ENCODE results near the gene ARRB1.
A peak's percentile ranks its signal among the peaks of the same experiment; 100 is the strongest.

Gene ARRB1

DNA sequence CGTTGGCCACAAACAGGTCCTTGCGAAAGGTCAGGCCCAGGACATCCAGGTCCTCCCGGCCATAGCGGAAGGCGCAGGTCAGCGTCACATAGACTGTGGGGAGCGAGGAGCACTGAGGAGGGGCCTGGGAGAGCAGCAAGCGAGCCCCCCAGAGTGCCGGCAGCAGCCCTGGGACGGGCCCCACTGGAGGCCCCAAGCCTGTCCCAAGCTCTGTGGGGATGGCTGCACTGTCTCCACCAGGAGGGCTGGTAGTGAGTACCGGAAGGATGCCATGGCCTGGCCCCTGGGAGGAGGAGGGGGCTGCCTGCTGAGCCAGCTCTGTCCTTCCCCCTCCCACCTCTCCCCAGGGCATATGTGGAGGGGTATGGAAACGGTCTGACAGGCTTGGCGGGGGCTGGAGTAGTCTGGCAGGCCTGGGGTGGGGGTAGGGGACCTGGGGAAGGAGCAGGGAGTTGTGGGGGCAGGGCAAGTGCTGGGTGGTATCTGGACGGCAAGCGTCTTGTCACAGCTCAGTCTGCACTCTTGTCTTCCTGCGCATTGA lies 68.0 kb downstream of the ARRB1 start:
- no peak for DNase-seq (ENCODE audit: extremely low read depth, insufficient read length)
- Histone ChIP-seq H3K4me3 (replicated peaks; ENCODE audit: low read depth, low read length) (no peak overlapping the region), H3K36me3 (ENCODE audit: control insufficient read depth, insufficient read depth, low read length) (no peaks in the 10 kb centered on the region), H3K27me3 (replicated peaks; ENCODE audit: control insufficient read depth, insufficient read depth, low read length) (no peaks in the 10 kb centered on the region)
- TF ChIP-seq, protein P1, sequence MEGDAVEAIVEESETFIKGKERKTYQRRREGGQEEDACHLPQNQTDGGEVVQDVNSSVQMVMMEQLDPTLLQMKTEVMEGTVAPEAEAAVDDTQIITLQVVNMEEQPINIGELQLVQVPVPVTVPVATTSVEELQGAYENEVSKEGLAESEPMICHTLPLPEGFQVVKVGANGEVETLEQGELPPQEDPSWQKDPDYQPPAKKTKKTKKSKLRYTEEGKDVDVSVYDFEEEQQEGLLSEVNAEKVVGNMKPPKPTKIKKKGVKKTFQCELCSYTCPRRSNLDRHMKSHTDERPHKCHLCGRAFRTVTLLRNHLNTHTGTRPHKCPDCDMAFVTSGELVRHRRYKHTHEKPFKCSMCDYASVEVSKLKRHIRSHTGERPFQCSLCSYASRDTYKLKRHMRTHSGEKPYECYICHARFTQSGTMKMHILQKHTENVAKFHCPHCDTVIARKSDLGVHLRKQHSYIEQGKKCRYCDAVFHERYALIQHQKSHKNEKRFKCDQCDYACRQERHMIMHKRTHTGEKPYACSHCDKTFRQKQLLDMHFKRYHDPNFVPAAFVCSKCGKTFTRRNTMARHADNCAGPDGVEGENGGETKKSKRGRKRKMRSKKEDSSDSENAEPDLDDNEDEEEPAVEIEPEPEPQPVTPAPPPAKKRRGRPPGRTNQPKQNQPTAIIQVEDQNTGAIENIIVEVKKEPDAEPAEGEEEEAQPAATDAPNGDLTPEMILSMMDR (IDR thresholded peaks at IDR 0.05; ENCODE audit: insufficient read depth, low read length, poor library complexity, severe bottlenecking), result no peak

DNA sequence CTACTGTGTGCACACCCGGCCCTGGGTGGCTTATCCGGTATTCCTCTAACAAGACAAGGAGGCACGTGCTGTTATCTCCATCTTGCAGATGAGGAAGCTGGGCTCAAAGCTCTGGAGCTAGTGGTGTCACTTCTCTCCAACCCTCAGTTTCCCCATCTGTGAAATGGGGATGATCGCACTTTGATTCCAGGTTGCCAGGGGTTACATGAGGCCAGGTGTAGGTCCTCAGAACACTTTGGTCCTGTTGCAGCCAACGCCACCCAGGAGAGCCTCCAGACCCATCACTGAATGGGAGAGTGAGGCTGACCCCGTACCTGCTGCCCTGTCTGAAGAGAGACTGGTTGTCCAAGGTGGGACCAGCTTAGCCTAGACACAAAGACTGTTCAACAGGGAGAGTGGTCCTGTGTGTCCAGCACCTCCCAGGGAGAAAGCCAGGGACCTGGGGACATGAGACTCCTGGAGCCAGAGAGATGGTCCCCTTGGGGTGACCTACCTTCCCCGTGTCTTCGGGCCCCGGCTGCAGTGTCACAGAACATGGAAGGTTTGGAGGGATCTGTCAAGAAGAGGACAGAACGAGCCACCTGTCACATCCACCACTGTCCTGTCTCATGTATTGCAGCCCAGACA lies 69.9 kb downstream of the ARRB1 start:
- no peaks in the 10 kb centered on the region for H3K27me3 ChIP-seq (replicated peaks; ENCODE audit: control insufficient read depth, insufficient read depth, low read length)

DNA sequence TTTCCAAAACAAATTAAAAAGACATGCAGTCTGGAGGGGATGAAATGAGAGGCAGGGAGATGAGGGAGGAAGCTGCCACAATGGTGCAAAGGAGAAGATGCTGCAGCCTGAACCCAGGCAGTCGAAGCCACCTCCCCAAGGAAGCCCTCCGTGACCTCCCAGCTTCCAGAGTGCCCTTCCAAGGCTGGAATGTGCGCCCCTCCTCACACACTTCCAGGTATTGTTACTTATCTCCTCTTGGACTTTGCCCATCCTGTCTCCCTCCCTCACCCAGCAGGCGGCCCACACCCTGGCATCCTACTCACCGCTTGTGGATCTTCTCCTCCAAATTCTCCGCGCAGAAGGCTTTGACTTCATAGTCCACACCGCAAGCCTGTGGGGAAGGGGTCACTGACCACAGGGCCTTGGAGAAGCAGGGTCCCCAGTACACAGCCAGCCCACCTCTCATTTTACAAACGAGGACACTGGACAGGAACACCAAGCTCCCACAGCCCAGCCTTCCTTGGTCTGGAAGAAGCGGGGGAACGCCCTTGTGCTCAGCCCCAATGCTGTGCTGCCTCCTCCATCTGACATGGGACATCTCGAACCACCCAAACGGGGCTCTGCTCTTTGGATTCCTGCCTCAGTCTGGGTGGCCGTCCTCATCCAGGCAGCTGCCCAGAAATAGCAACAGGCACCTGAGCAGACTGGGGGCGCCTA lies 70.5 kb downstream of the ARRB1 start:
- Histone ChIP-seq H3K36me3 (ENCODE audit: control insufficient read depth, insufficient read depth, low read length) (no peaks in the 10 kb centered on the region), H3K27me3 (replicated peaks; ENCODE audit: control insufficient read depth, insufficient read depth, low read length) (no peaks in the 10 kb centered on the region), H3K4me3 (replicated peaks; ENCODE audit: low read depth, low read length) (no peak overlapping the region)
- TF ChIP-seq, protein P1 (IDR thresholded peaks at IDR 0.05; ENCODE audit: insufficient read depth, low read length, poor library complexity, severe bottlenecking), result no peak
- DNase-seq (ENCODE audit: extremely low read depth, insufficient read length), result no peak

More for the DNA sequence above, 69.9 kb downstream of the ARRB1 start:
- H3K36me3 ChIP-seq (ENCODE audit: control insufficient read depth, insufficient read depth, low read length), result no peaks in the 10 kb centered on the region
- DNase-seq (ENCODE audit: extremely low read depth, insufficient read length), result no peak
- TF ChIP-seq, protein P1 (IDR thresholded peaks at IDR 0.05; ENCODE audit: insufficient read depth, low read length, poor library complexity, severe bottlenecking), result no peak
- H3K4me3 ChIP-seq (replicated peaks; ENCODE audit: low read depth, low read length), result no peak overlapping the region

DNA sequence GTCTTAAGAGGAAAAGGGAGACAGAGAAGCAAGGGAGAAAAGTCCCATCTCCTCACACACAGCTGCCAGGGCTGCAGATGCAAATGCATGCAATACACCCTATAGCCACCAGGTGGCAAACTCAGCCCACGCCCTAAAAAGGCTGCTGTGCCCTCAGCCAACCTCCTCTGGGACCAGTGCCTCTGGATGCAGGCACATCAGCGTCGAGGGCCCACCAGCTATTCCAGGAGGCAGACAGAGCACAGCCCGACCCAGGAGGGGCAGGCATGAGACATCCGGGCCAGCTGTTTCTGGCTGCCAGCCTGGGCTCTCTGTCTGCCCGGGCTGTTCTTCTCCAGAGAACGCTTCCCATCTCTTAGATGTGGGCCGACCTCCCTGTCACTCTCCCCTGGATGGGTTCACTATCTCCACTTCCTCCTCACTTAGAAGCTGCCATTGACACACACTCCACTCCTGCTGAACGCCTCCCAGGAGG lies 71.2 kb downstream of the ARRB1 start:
- no peak overlapping the region for H3K4me3 ChIP-seq (replicated peaks; ENCODE audit: low read depth, low read length)
- peak; percentile 23 for DNase-seq (ENCODE audit: extremely low read depth, insufficient read length)
- no peaks in the 10 kb centered on the region for H3K27me3 ChIP-seq (replicated peaks; ENCODE audit: control insufficient read depth, insufficient read depth, low read length)
- no peaks in the 10 kb centered on the region for H3K36me3 ChIP-seq (ENCODE audit: control insufficient read depth, insufficient read depth, low read length)
- TF ChIP-seq, protein P1 (IDR thresholded peaks at IDR 0.05; ENCODE audit: insufficient read depth, low read length, poor library complexity, severe bottlenecking), result peak; percentile 93

DNA sequence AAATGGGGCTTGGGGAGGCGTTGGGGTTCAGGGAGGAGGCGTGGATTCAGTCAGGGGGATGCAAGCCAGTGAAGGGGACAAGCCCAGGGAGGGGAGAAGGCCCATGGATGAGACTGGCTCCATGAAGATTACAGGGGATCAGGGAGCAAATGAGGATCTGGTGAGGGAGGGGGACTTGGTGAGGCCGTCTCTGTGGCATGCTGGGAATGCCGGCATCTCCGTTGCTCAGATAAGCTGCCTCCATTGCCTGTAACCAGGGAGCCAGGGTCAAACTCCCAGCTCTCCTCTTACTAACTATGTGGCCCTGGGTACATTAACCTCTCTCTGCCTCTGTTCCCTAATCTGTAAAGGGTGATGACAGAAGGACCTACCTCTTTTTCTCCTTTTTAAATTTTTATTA lies 72.2 kb downstream of the ARRB1 start:
- Histone ChIP-seq H3K27me3 (replicated peaks; ENCODE audit: control insufficient read depth, insufficient read depth, low read length) (no peaks in the 10 kb centered on the region), H3K4me3 (replicated peaks; ENCODE audit: low read depth, low read length) (no peak overlapping the region), H3K36me3 (ENCODE audit: control insufficient read depth, insufficient read depth, low read length) (no peaks in the 10 kb centered on the region)
- no peak for DNase-seq (ENCODE audit: extremely low read depth, insufficient read length)
- TF ChIP-seq, protein P1 (IDR thresholded peaks at IDR 0.05; ENCODE audit: insufficient read depth, low read length, poor library complexity, severe bottlenecking), result no peak

Measured in GM06990 (cell line).